ENCODE results near the gene SOST.

SOST gene

GRCh38 chr17:43740541-43740940, 18.1 kb downstream of the SOST start:
- no peak for DNase-seq

GRCh38 chr17:43737722-43738121, 20.9 kb downstream of the SOST start:
- no peak for DNase-seq

- no peak for DNase-seq
Measured at GRCh38 chr17:43736389-43736788, 22.2 kb downstream of the SOST start.

GRCh38 chr17:43734376-43734775, 24.2 kb downstream of the SOST start:
- no peak for DNase-seq

- no peak for DNase-seq
Measured at GRCh38 chr17:43733956-43734355, 24.6 kb downstream of the SOST start.

- peak; percentile 37 to 47 (median 39) for DNase-seq
Measured at GRCh38 chr17:43732958-43733357, 25.6 kb downstream of the SOST start.

GRCh38 chr17:43728081-43728480, 30.5 kb downstream of the SOST start:
- DNase-seq, result no peak

GRCh38 chr17:43723697-43724359, 34.8 kb downstream of the SOST start:
- peak in 2 of 3 donors; percentile 25 to 33 for DNase-seq

GRCh38 chr17:43722870-43723665, 35.5 kb downstream of the SOST start:
- no peak for DNase-seq

GRCh38 chr17:43722269-43722619, 36.3 kb downstream of the SOST start:
- DNase-seq, result no peak

- DNase-seq, result peak; percentile 66 to 80 (median 76)
Measured at GRCh38 chr17:43721537-43722268, 36.9 kb downstream of the SOST start.

GRCh38 chr17:43720311-43721060, 38.1 kb downstream of the SOST start:
- peak; percentile 78 to 90 (median 78) for DNase-seq

- peak; percentile 78 to 94 (median 93) for DNase-seq
Measured at GRCh38 chr17:43719578-43719977, 39.0 kb downstream of the SOST start.

GRCh38 chr17:43718544-43718943, 40.0 kb downstream of the SOST start:
- peak in 1 of 3 donors; percentile 27 for DNase-seq

- DNase-seq, result no peak
Measured at GRCh38 chr17:43717913-43718312, 40.7 kb downstream of the SOST start.

GRCh38 chr17:43714465-43715149, 44.0 kb downstream of the SOST start:
- peak; percentile 38 to 45 (median 40) for DNase-seq

GRCh38 chr17:43713494-43714162, 45.0 kb downstream of the SOST start:
- peak; percentile 44 to 80 (median 62) for DNase-seq

- DNase-seq, result no peak
Measured at GRCh38 chr17:43712397-43712796, 46.2 kb downstream of the SOST start.

GRCh38 chr17:43710101-43710500, 48.5 kb downstream of the SOST start:
- DNase-seq, result no peak

- DNase-seq, result no peak
Measured at GRCh38 chr17:43709210-43709609, 49.4 kb downstream of the SOST start.

GRCh38 chr17:43707184-43707583, 51.4 kb downstream of the SOST start:
- no peak for DNase-seq

- no peak for DNase-seq
Measured at GRCh38 chr17:43706235-43706634, 52.4 kb downstream of the SOST start.

All from suppressor macrophage treated with lipopolysaccharide for 1 hour (primary cell).